Measurements from ENCODE around the gene GAB2. TPM values are rescaled to one million over a fixed set of nuclear protein-coding genes. Genes with fewer than 3 reads are reported as not detected.
"Not testable (repeated sequence)": the region's sequence is repeated elsewhere in the genome, so short reads cannot be mapped to it uniquely, and the experiment has no call there.

GAB2 gene
- total RNA-seq, 1 donor from 2014 or later, result 10.4 TPM

DNA sequence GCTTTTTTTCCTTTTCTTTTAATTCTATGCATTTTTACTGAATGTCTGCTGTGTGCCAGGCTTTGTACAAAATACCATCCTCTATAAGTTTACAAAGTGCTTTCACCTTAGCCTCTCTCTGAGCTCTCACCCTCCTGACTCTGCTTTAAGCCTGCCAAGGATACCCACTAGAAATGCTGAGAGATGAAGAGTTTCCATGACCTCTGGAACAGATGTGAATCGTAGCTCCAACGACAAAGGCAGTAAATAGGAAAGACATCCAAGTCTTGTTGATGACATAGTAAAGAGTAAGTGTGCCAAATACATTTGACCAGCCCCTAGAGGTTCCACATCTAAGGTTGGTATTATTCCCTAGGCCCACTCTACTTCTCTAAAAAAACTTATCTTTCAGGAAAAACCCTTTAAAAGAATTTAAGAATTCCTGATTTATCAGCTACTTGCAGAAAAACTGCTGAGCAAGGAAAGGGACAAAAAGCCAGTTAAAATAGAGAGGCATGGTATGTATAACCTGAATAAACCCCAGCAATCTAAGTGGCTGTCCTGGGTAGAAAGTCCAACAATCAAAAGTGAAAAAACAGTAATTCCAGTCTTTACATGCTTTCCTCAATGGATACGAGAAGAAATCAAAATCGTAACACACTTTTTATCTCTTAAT lies 45.4 kb downstream of the GAB2 start:
- Histone ChIP-seq H3K36me3 (ENCODE audit: control insufficient read depth in 3 of 3, insufficient read depth in 3 of 3, low read length in 3 of 3) (no peaks in the 10 kb centered on the region), H3K27ac (ENCODE audit: low read depth, low read length) (no peak overlapping the region), H3K27me3 (ENCODE audit: control insufficient read depth in 3 of 3, insufficient read depth in 3 of 3, low read length in 3 of 3) (no peaks in the 10 kb centered on the region), H3K4me1 (ENCODE audit: control insufficient read depth in 3 of 3, insufficient read depth in 3 of 3, low read length in 3 of 3) (peaks cover 0 to 13% (median 6%) of the 10 kb centered on the region in 3 donors), H3K4me3 (ENCODE audit: low read length in 3 of 3) (no peak overlapping the region), H3K9me3 (ENCODE audit: control insufficient read depth in 3 of 3, low read length in 3 of 3) (no peaks in the 10 kb centered on the region), H3K9ac (ENCODE audit: low read depth in 1 of 3, low read length in 3 of 3) (no peak overlapping the region)

DNA sequence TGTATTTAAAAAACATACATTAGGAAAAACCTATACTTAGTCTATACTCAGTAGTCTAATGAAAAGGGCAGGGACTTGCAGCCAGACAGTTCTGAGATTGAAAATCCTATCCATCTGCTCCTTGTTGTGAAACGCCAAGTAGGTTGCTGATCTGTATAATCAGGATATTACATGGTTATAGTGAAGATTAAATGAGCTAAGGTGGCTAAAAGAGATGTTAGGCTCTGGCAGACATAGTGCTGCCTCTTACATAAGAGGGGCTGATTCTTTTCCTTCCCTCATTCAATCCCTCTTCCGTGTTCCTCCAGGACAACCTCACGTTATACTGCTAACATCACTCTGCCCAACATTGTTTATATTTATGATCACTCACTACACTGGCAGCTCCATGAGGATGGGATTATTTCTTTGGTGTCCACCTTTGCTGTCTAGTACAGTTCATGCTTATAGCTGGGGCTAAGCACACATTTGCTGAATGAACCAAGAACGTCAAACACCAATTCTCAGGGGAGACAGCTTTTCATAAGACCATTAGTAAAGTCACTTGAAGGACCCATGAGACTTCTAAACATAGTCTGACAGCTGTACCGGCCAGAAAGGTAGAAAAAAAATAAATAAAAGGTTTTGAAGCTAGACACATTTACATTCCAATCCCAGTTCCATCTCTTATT lies 46.3 kb downstream of the GAB2 start:
- Histone ChIP-seq H3K9me3 (ENCODE audit: control insufficient read depth in 3 of 3, low read length in 3 of 3) (no peaks in the 10 kb centered on the region), H3K36me3 (ENCODE audit: control insufficient read depth in 3 of 3, insufficient read depth in 3 of 3, low read length in 3 of 3) (no peaks in the 10 kb centered on the region), H3K9ac (ENCODE audit: low read depth in 1 of 3, low read length in 3 of 3) (no peak overlapping the region), H3K27ac (ENCODE audit: low read depth, low read length) (peak overlapping the region; percentile 33), H3K27me3 (ENCODE audit: control insufficient read depth in 3 of 3, insufficient read depth in 3 of 3, low read length in 3 of 3) (no peaks in the 10 kb centered on the region), H3K4me3 (ENCODE audit: low read length in 3 of 3) (no peak overlapping the region), H3K4me1 (ENCODE audit: control insufficient read depth in 3 of 3, insufficient read depth in 3 of 3, low read length in 3 of 3) (peaks cover 0 to 13% (median 6%) of the 10 kb centered on the region in 3 donors)

DNA sequence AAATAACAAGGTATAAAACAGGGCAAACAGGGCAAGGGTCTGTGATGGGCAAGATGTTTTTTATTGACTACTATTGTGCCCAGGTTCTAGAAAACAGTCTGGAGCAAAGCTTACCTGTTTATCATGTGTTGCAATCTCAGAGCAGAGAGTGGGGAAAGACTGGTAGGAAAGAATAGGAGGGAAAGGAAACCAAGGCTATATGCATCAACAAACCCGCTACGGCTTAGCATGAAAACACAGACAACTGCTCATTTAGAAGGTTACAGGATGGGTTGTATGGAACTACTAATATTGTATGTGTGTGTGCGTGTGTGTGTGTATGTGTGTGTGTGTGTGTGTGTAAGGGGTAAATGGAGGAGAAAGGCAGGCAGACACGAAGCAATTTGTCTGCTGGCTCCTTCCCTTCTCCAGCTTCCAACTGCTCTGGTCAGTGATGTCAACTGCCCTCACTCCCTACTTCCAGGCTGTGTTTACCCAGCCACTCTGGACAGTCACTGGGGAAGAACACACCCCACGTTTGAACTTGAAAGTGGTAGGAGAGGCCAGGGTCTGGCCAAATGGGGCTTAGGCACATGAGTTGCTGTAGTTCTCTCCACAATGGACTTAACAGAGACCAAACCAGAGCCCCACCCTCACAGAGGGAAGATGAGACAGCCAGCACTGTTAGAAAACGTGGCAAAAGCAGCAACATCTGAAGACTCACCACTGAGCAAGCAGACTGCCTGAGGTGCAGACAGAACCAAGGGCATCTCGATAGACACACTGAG lies 47.0 kb downstream of the GAB2 start:
- Histone ChIP-seq H3K4me3 (ENCODE audit: low read length in 3 of 3) (no peak overlapping the region), H3K4me1 (ENCODE audit: control insufficient read depth in 3 of 3, insufficient read depth in 3 of 3, low read length in 3 of 3) (peaks cover 0 to 13% (median 6%) of the 10 kb centered on the region in 3 donors), H3K36me3 (ENCODE audit: control insufficient read depth in 3 of 3, insufficient read depth in 3 of 3, low read length in 3 of 3) (no peaks in the 10 kb centered on the region), H3K9me3 (ENCODE audit: control insufficient read depth in 3 of 3, low read length in 3 of 3) (no peaks in the 10 kb centered on the region), H3K27ac (ENCODE audit: low read depth, low read length) (peak overlapping the region; percentile 33), H3K9ac (ENCODE audit: low read depth in 1 of 3, low read length in 3 of 3) (no peak overlapping the region), H3K27me3 (ENCODE audit: control insufficient read depth in 3 of 3, insufficient read depth in 3 of 3, low read length in 3 of 3) (no peaks in the 10 kb centered on the region)

DNA sequence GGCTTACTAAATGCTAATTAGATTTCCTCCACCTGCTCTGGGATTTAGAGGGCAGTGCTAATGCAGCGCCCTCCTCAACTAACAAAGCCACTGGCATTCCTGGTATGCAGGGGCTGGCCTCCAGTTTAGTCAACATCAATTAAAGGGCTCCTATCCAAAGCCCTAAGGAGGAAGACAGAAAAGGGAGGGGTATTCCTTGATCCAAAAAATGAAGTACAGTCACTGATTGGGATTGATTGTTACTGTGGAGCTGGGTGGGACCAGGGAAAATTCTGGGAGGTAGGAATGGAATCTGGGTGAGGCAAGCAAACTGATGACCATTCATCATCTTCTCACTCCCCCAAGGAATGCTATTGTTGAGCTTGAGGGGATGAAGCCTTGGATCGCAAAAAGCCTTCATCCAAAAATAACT lies 52.2 kb downstream of the GAB2 start:
- Histone ChIP-seq H3K9ac (ENCODE audit: low read depth in 1 of 3, low read length in 3 of 3) (peak overlapping the region in 1 of 3 donors; percentile 25), H3K36me3 (ENCODE audit: control insufficient read depth in 3 of 3, insufficient read depth in 3 of 3, low read length in 3 of 3) (no peaks in the 10 kb centered on the region), H3K27ac (ENCODE audit: low read depth, low read length) (no peak overlapping the region), H3K27me3 (ENCODE audit: control insufficient read depth in 3 of 3, insufficient read depth in 3 of 3, low read length in 3 of 3) (no peaks in the 10 kb centered on the region), H3K4me3 (ENCODE audit: low read length in 3 of 3) (no peak overlapping the region), H3K4me1 (ENCODE audit: control insufficient read depth in 3 of 3, insufficient read depth in 3 of 3, low read length in 3 of 3) (peaks cover 0 to 7% (median under 1%) of the 10 kb centered on the region in 3 donors), H3K9me3 (ENCODE audit: control insufficient read depth in 3 of 3, low read length in 3 of 3) (no peaks in the 10 kb centered on the region)

DNA sequence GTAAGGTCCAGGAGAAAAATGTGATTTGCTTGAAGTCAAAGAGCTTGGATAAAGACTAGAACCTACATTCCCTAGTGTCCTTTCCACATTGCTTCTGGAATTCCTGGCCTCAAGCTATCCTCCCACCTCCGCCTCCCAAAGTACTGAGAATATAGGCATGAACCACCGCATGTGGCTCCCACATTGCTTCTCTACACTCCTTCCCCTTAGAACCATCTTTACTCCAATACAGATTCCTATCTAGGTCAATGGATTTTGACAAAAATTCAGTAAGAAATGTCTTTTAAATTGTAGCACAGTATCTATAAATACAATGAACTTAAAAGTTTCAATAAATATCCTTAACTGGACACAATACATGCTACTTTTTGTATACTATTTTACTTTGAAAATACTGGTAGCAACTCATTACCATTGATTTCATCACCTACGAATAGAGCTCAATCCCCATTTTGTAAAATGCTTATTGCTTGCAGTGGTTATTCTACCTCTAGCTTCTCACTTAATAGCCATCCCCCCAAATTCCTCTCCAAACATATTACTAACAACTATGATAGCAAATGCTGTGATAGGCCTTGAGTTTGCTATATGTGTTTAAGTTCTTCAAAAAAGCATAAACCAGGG lies 53.4 kb downstream of the GAB2 start:
- H3K36me3 ChIP-seq (ENCODE audit: control insufficient read depth in 3 of 3, insufficient read depth in 3 of 3, low read length in 3 of 3), result no peaks in the 10 kb centered on the region
- H3K4me1 ChIP-seq (ENCODE audit: control insufficient read depth in 3 of 3, insufficient read depth in 3 of 3, low read length in 3 of 3), result peaks cover 0 to 7% (median 0%) of the 10 kb centered on the region in 3 donors
- no peak overlapping the region for H3K9ac ChIP-seq (ENCODE audit: low read depth in 1 of 3, low read length in 3 of 3)
- H3K4me3 ChIP-seq (ENCODE audit: low read length in 3 of 3), result no peak overlapping the region
- H3K27me3 ChIP-seq (ENCODE audit: control insufficient read depth in 3 of 3, insufficient read depth in 3 of 3, low read length in 3 of 3), result no peaks in the 10 kb centered on the region
- no peak overlapping the region for H3K27ac ChIP-seq (ENCODE audit: low read depth, low read length)
- H3K9me3 ChIP-seq (ENCODE audit: control insufficient read depth in 3 of 3, low read length in 3 of 3), result no peaks in the 10 kb centered on the region

DNA sequence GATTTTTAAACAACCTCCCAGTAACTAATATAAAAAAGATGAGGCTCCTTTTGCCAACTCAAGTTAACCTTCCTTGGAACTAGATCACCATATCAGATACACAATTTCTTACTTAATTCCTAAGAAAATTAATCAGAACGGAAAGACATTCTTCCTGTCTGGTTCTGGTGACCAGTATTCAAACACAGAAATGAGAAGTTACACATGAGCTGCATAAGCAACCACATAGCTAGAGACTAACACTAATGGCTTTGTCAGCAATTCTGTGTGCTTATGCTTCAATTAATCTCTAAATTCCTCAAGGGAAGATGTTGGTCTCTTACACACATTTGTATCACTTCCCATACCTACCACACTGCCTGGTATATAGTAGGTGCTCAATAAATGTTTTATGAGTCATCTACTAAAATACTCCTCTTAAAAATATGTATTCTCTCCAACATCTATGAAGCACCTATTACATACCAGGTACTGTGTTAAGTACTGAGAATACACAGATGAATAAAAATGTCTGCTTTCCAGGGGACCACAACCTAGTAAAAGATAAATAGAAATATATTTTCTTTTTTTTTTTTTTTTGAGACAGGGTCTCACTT lies 54.5 kb downstream of the GAB2 start:
- Histone ChIP-seq H3K9ac (ENCODE audit: low read depth in 1 of 3, low read length in 3 of 3) (no peak overlapping the region), H3K4me3 (ENCODE audit: low read length in 3 of 3) (no peak overlapping the region), H3K27me3 (ENCODE audit: control insufficient read depth in 3 of 3, insufficient read depth in 3 of 3, low read length in 3 of 3) (no peaks in the 10 kb centered on the region), H3K36me3 (ENCODE audit: control insufficient read depth in 3 of 3, insufficient read depth in 3 of 3, low read length in 3 of 3) (no peaks in the 10 kb centered on the region), H3K4me1 (ENCODE audit: control insufficient read depth in 3 of 3, insufficient read depth in 3 of 3, low read length in 3 of 3) (peaks cover 0 to 7% (median 0%) of the 10 kb centered on the region in 3 donors), H3K9me3 (ENCODE audit: control insufficient read depth in 3 of 3, low read length in 3 of 3) (no peaks in the 10 kb centered on the region), H3K27ac (ENCODE audit: low read depth, low read length) (no peak overlapping the region)

DNA sequence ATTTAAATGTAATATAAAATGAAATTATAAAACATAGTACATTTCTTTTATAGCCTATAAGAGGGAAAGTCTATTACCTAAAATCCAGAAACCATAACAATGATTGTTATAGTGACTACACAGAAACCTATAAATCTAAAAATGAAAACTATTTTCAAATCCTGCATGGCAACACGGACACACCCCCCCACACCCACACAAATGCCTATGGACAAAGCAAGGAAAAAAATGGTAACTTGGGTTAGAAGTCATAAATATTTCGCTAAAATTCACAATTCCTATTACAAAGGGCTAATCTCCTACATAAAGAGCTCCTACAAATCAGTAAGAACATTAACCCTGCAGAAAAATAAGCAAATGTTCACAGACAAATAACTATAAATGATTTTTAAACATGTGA lies 56.4 kb downstream of the GAB2 start:
- H3K4me1 ChIP-seq (ENCODE audit: control insufficient read depth in 3 of 3, insufficient read depth in 3 of 3, low read length in 3 of 3), result peaks cover 0 to 7% (median 0%) of the 10 kb centered on the region in 3 donors

DNA sequence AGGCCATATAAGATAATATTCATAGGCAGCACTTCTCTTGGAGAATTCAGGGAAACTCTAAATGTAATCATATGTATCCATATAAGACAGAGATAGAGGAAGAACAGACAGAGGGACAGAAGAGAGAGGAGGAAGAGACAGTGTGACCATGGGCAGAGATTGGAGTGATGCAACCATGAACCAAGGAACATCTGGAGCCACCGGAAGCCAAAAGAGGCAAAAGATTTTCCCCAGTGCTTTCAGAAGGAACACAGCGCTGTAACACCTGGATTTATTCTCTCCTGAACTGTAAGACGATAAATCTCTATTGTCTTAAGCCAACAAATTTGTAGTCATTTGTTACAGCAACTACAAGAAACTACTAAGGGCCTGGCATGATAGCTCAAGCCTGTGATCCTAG lies 57.7 kb downstream of the GAB2 start:
- H3K4me1 ChIP-seq (ENCODE audit: control insufficient read depth in 3 of 3, insufficient read depth in 3 of 3, low read length in 3 of 3), result peaks cover 0 to 3% (median 1%) of the 10 kb centered on the region in 3 donors
- H3K27ac ChIP-seq (ENCODE audit: low read depth, low read length), result no peak overlapping the region

More for the DNA sequence above, 56.4 kb downstream of the GAB2 start:
- Histone ChIP-seq H3K9ac (ENCODE audit: low read depth in 1 of 3, low read length in 3 of 3) (no peak overlapping the region), H3K9me3 (ENCODE audit: control insufficient read depth in 3 of 3, low read length in 3 of 3) (no peaks in the 10 kb centered on the region), H3K27me3 (ENCODE audit: control insufficient read depth in 3 of 3, insufficient read depth in 3 of 3, low read length in 3 of 3) (no peaks in the 10 kb centered on the region), H3K4me3 (ENCODE audit: low read length in 3 of 3) (no peak overlapping the region), H3K27ac (ENCODE audit: low read depth, low read length) (no peak overlapping the region), H3K36me3 (ENCODE audit: control insufficient read depth in 3 of 3, insufficient read depth in 3 of 3, low read length in 3 of 3) (no peaks in the 10 kb centered on the region)

DNA sequence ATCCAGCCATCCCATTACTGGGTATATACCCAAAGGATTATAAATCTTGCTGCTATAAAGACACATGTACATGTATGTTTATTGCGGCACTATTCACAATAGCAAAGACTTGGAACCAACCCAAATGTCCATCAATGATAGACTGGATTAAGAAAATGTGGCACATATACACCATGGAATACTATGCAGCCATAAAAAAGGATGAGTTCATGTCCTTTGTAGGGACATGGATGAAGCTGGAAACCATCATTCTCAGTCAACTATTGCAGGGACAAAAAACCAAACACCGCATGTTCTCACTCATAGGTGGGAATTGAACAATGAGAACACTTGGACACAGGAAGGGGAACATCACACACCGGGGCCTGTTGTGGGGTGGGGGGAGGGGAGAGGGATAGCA lies 59.7 kb downstream of the GAB2 start:
- not testable (repeated sequence) for H3K27me3 ChIP-seq (ENCODE audit: control insufficient read depth in 3 of 3, insufficient read depth in 3 of 3, low read length in 3 of 3); H3K9me3 ChIP-seq (ENCODE audit: control insufficient read depth in 3 of 3, low read length in 3 of 3); H3K9ac ChIP-seq (ENCODE audit: low read depth in 1 of 3, low read length in 3 of 3); H3K4me1 ChIP-seq (ENCODE audit: control insufficient read depth in 3 of 3, insufficient read depth in 3 of 3, low read length in 3 of 3); H3K27ac ChIP-seq (ENCODE audit: low read depth, low read length); H3K36me3 ChIP-seq (ENCODE audit: control insufficient read depth in 3 of 3, insufficient read depth in 3 of 3, low read length in 3 of 3); H3K4me3 ChIP-seq (ENCODE audit: low read length in 3 of 3)

More for the DNA sequence above, 57.7 kb downstream of the GAB2 start:
- Histone ChIP-seq H3K36me3 (ENCODE audit: control insufficient read depth in 3 of 3, insufficient read depth in 3 of 3, low read length in 3 of 3) (no peaks in the 10 kb centered on the region), H3K27me3 (ENCODE audit: control insufficient read depth in 3 of 3, insufficient read depth in 3 of 3, low read length in 3 of 3) (no peaks in the 10 kb centered on the region), H3K9me3 (ENCODE audit: control insufficient read depth in 3 of 3, low read length in 3 of 3) (no peaks in the 10 kb centered on the region), H3K4me3 (ENCODE audit: low read length in 3 of 3) (no peak overlapping the region), H3K9ac (ENCODE audit: low read depth in 1 of 3, low read length in 3 of 3) (no peak overlapping the region)
